PC-3 (cell line): ENCODE results near the gene SCAMP3.

ENCODE experiments used
- CTCF ChIP-seq: fragments of 300-600 bp; sonication (generic); conservative IDR thresholded peaks from 2 replicates; pipeline ENCODE4 v1.5.1; 2017; ENCODE audit warnings: antibody characterized with exemption, low read depth, mild to moderate bottlenecking, low read length
- EZH2 ChIP-seq: fragments of 300-600 bp; sonication (generic); IDR thresholded peaks from one replicate; pipeline ENCODE4 v1.6.1; 2017; ENCODE audit warnings: antibody characterized with exemption, mild to moderate bottlenecking, low read length; ENCODE audit not compliant: unreplicated experiment
- EZH2phosphoT487 ChIP-seq: fragments of 300-600 bp; sonication (generic); IDR thresholded peaks from 2 replicates; pipeline ENCODE4 v1.6.1; 2018; ENCODE audit warnings: mild to moderate bottlenecking, antibody characterized with exemption, low read length, borderline replicate concordance

DNA sequence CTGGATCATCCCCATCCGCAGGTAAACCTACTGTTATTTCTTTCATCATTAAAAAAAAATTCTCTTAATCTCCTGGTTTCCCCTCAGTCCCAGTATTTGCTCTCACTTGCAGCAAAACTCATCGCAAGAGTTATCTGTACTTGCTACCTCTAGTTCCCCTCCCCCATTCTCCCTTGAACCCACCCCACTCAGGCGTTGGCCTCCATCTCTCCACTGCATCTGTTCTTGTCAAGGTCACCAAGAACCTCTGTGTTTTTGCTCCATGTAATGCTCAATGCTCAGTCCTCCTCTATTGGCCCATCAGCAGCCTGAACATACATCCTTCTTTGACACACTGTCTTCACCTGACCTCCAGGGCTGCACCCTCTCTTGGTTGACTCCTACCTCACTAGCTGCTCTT lies 34.5 kb upstream of the SCAMP3 start:
- no peak for TF ChIP-seq CTCF
- TF ChIP-seq EZH2, result no peak
- no peak for TF ChIP-seq EZH2phosphoT487
